Measurements from ENCODE around the gene NAV1. TPM values are rescaled to one million over a fixed set of nuclear protein-coding genes. Genes with fewer than 3 reads are reported as not detected.

The NAV1 gene
- total and polyA plus RNA-seq, 2 of the 8 experiments (the other 6 are each of a cell fraction or from before 2014, with no cell fraction given): 9.9 to 42.7 TPM

GRCh38 chr1:201556841-201557571, 18.1 kb downstream of the NAV1 start (continued):
- no peak for TF ChIP-seq SP2 (IDR thresholded peaks at IDR 0.05; ENCODE audit: low read length)
- TF ChIP-seq CTCF (IDR thresholded peaks at IDR 0.05; ENCODE audit: control extremely low read depth in 1 of 3, insufficient read depth in 1 of 3, low read depth in 1 of 3, low read length in 3 of 3): no peak
- no peak for TF ChIP-seq TCF12 (IDR thresholded peaks at IDR 0.05; ENCODE audit: low read depth, low read length)
- no peak for TF ChIP-seq EGR1 (IDR thresholded peaks at IDR 0.05; ENCODE audit: borderline replicate concordance, low read depth, low read length)

Measured in H1 (cell line).